H1 (cell line): Measurements from ENCODE around the gene CCDC82. TPM values are rescaled to one million over a fixed set of nuclear protein-coding genes. Genes with fewer than 3 reads are reported as not detected.

Source experiments
- CTCF ChIA-PET: fragments of 300-600 bp; sonication (Branson Sonifier 250); formaldehyde crosslinking; loops from one replicate; lab custom pipeline; 2021; ENCODE audit not compliant: partially characterized antibody; lab: Charles Lee
- POLR2A ChIA-PET: fragments of 300-600 bp; sonication (Branson Sonifier 250); formaldehyde crosslinking; loops from one replicate; lab custom pipeline; 2021; ENCODE audit warnings: inconsistent platforms; ENCODE audit not compliant: partially characterized antibody; lab: Charles Lee
- DNase-seq, 2 experiments: peaks; one replicate each; pipeline versions ENCODE4 v3.0.0 to v3.0.0-alpha.2; 2010 to 2022; ENCODE audit warnings: low spot score in 2 of 2, low read depth in 1 of 2, mixed read lengths in 1 of 2
- FAIRE-seq: peaks from 2 replicates; lab custom pipeline; 2011; peaks lifted over from hg19 to GRCh38; lab: Jason Lieb, UNC
- H2AFZ ChIP-seq: 2 replicates; pipeline ENCODE4 v1.8.1; 2012; ENCODE audit warnings: low read length, inconsistent platforms
- H2AK5ac ChIP-seq: 2 replicates; pipeline ENCODE4 v1.6.1; 2013; ENCODE audit warnings: low read depth, low read length
- H2BK120ac ChIP-seq: replicated peaks from 2 replicates; pipeline ENCODE3; 2013; ENCODE audit warnings: low read depth, low read length, inconsistent platforms
- H2BK12ac ChIP-seq: 2 replicates; pipeline ENCODE4 v1.6.1; 2013; ENCODE audit warnings: low read depth, low read length
- H2BK15ac ChIP-seq: 2 replicates; pipeline ENCODE4 v1.6.1; 2013; ENCODE audit warnings: low read length
- H2BK20ac ChIP-seq: 2 replicates; pipeline ENCODE4 v1.6.1; 2013; ENCODE audit warnings: low read length
- H2BK5ac ChIP-seq: 2 replicates; pipeline ENCODE4 v1.6.1; 2013; ENCODE audit warnings: low read depth, low read length
- H3K14ac ChIP-seq: 2 replicates; pipeline ENCODE4 v1.6.1; 2013; ENCODE audit warnings: inconsistent platforms; ENCODE audit not compliant: insufficient read length
- H3K18ac ChIP-seq: 2 replicates; pipeline ENCODE4 v1.6.1; 2013; ENCODE audit warnings: low read length; ENCODE audit errors: extremely low read depth
- H3K23ac ChIP-seq: 2 replicates; pipeline ENCODE4 v1.6.1; 2013; ENCODE audit warnings: inconsistent platforms; ENCODE audit not compliant: insufficient read length
- H3K23me2 ChIP-seq: 2 replicates; pipeline ENCODE4 v1.6.1; 2013; ENCODE audit warnings: low read depth, low read length
- H3K27ac ChIP-seq: 2 replicates; pipeline ENCODE4 v1.6.1; 2011; ENCODE audit warnings: low read depth, low read length, inconsistent platforms
- H3K27me3 ChIP-seq, 4 experiments: replicated peaks in 1 of 4; 1 replicate in 1 of 4; 2 replicates in 3 of 4; pipeline versions ENCODE4 v1.6.1 to v1.8.1; 2011 to 2013; ENCODE audit warnings: low read length in 3 of 4, mild to moderate bottlenecking in 3 of 4, inconsistent platforms in 2 of 4, mixed read lengths in 2 of 4, moderate library complexity in 1 of 4; ENCODE audit not compliant: control insufficient read depth in 3 of 4, insufficient read depth in 3 of 4; ENCODE audit errors: extremely low read depth in 1 of 4
- H3K36me3 ChIP-seq, 4 experiments: 2 replicates each; pipeline versions ENCODE4 v1.6.1 to v1.8.1; 2011 to 2013; ENCODE audit warnings: mild to moderate bottlenecking in 4 of 4, low read length in 3 of 4, moderate library complexity in 2 of 4, control low read depth in 1 of 4, inconsistent platforms in 1 of 4; ENCODE audit not compliant: insufficient read depth in 4 of 4, control insufficient read depth in 2 of 4
- H3K4ac ChIP-seq: replicated peaks from 2 replicates; pipeline ENCODE3; 2013; ENCODE audit warnings: low read length, low read depth, mixed read lengths, inconsistent platforms; ENCODE audit not compliant: insufficient read length
- H3K4me1 ChIP-seq, 4 experiments: replicated peaks in 1 of 4; 1 replicate in 1 of 4; 2 replicates in 3 of 4; pipeline versions ENCODE4 v1.6.1 to v1.8.1; 2011 to 2013; ENCODE audit warnings: low read length in 3 of 4, inconsistent platforms in 2 of 4, mixed read lengths in 1 of 4; ENCODE audit not compliant: insufficient read depth in 4 of 4, control insufficient read depth in 3 of 4
- H3K4me2 ChIP-seq, 2 experiments: 2 replicates each; pipeline versions ENCODE4 v1.6.1 to v1.8.1; 2011 to 2013; ENCODE audit warnings: low read depth in 2 of 2, low read length in 2 of 2, control low read depth in 1 of 2, inconsistent platforms in 1 of 2, mild to moderate bottlenecking in 1 of 2; ENCODE audit not compliant: insufficient read depth in 1 of 2
- H3K4me3 ChIP-seq, 4 experiments: fragments of 200-600, 300-600 bp in 1 of 4; sonication (generic), shearing (Covaris generic), sonication (Bioruptor Twin) in 1 of 4; 2 replicates each; pipeline versions ENCODE4 v1.5.1 to v1.8.1; 2011 to 2016; ENCODE audit warnings: low read length in 4 of 4, low read depth in 3 of 4, control low read depth in 2 of 4, inconsistent platforms in 2 of 4, mild to moderate bottlenecking in 2 of 4, mixed read lengths in 1 of 4, moderate library complexity in 1 of 4; ENCODE audit not compliant: insufficient read depth in 2 of 4; ENCODE audit errors: extremely low read depth in 1 of 4
- H3K56ac ChIP-seq: replicated peaks from 2 replicates; pipeline ENCODE3; 2013; ENCODE audit warnings: low read depth, mild to moderate bottlenecking, mixed read lengths, low read length, inconsistent platforms; ENCODE audit not compliant: insufficient read length
- H3K79me1 ChIP-seq: 2 replicates; pipeline ENCODE4 v1.6.1; 2013; ENCODE audit warnings: low read depth, low read length, control low read depth
- H3K79me2 ChIP-seq, 2 experiments: 2 replicates each; pipeline versions ENCODE4 v1.6.1 to v1.8.1; 2012 to 2013; ENCODE audit warnings: low read length in 2 of 2, mild to moderate bottlenecking in 2 of 2, inconsistent platforms in 1 of 2; ENCODE audit not compliant: insufficient read depth in 2 of 2, control insufficient read depth in 1 of 2
- H3K9ac ChIP-seq, 4 experiments: replicated peaks in 1 of 4; 1 replicate in 1 of 4; 2 replicates in 3 of 4; pipeline versions ENCODE4 v1.6.1 to v1.8.1; 2011 to 2013; ENCODE audit warnings: low read depth in 3 of 4, low read length in 3 of 4, control low read depth in 2 of 4, mild to moderate bottlenecking in 2 of 4, moderate library complexity in 2 of 4, inconsistent platforms in 1 of 4; ENCODE audit errors: extremely low read depth in 1 of 4
- H3K9me3 ChIP-seq, 2 experiments: 2 replicates each; pipeline versions ENCODE4 v1.6.1 to v1.8.1; 2012 to 2013; ENCODE audit warnings: mild to moderate bottlenecking in 2 of 2, moderate library complexity in 2 of 2, control low read depth in 1 of 2, inconsistent platforms in 1 of 2, low read depth in 1 of 2, low read length in 1 of 2, mixed read lengths in 1 of 2; ENCODE audit not compliant: insufficient read depth in 2 of 2
- H4K20me1 ChIP-seq, 2 experiments: replicated peaks in 1 of 2; 2 replicates each; pipeline versions ENCODE3 to v1.8.1; 2011 to 2013; ENCODE audit warnings: inconsistent platforms in 2 of 2, low read length in 2 of 2, mild to moderate bottlenecking in 1 of 2; ENCODE audit not compliant: insufficient read depth in 2 of 2, control insufficient read depth in 1 of 2
- H4K5ac ChIP-seq: 2 replicates; pipeline ENCODE4 v1.6.1; 2013; ENCODE audit warnings: low read length, low read depth, mixed read lengths, inconsistent platforms; ENCODE audit not compliant: insufficient read length
- H4K8ac ChIP-seq: 2 replicates; pipeline ENCODE4 v1.8.0; 2013; ENCODE audit warnings: mild to moderate bottlenecking, moderate library complexity, low read length, inconsistent platforms; ENCODE audit not compliant: insufficient read depth; ENCODE audit errors: extremely low read depth
- H4K91ac ChIP-seq: replicated peaks from 2 replicates; pipeline ENCODE3; 2013; ENCODE audit warnings: low read length, mixed read lengths, inconsistent platforms; ENCODE audit not compliant: insufficient read length
- CEBPB ChIP-seq: IDR thresholded peaks from 2 replicates; pipeline ENCODE4 v1.6.1; 2012; ENCODE audit warnings: low read depth, low read length
- CHD2 ChIP-seq: IDR thresholded peaks from 2 replicates; pipeline ENCODE4 v1.6.1; 2012; ENCODE audit warnings: low read length, improper control_type of control experiment
- E2F6 ChIP-seq: IDR thresholded peaks from 2 replicates; pipeline ENCODE4 v1.6.1; 2012; ENCODE audit warnings: inconsistent platforms
- EZH2 ChIP-seq: fragments of 200-600 bp; sonication (generic); IDR thresholded peaks from 2 replicates; pipeline ENCODE4 v1.7.1; 2012; ENCODE audit warnings: low read depth, mild to moderate bottlenecking, moderate library complexity, low read length, inconsistent platforms; ENCODE audit not compliant: severe bottlenecking
- FOSL1 ChIP-seq: IDR thresholded peaks from 2 replicates; pipeline ENCODE4 v1.6.1; 2011; ENCODE audit warnings: mild to moderate bottlenecking, low read depth, low read length, moderate library complexity; ENCODE audit not compliant: insufficient read depth
- JUN ChIP-seq: IDR thresholded peaks from 2 replicates; pipeline ENCODE4 v1.6.1; 2011; ENCODE audit warnings: low read depth, mild to moderate bottlenecking, improper control_type of control experiment, low read length
- KDM1A ChIP-seq: fragments of 200-600, 300-600 bp; sonication (generic); IDR thresholded peaks from 2 replicates; pipeline ENCODE4 v1.7.1; 2016; ENCODE audit warnings: mild to moderate bottlenecking, low read length, borderline replicate concordance
- KDM5A ChIP-seq: fragments of 200-600 bp; IDR thresholded peaks from 2 replicates; pipeline ENCODE4 v1.7.1; 2012; ENCODE audit warnings: mild to moderate bottlenecking, low read length, inconsistent platforms, mixed read lengths
- NRF1 ChIP-seq: IDR thresholded peaks from 2 replicates; pipeline ENCODE4 v1.6.1; 2011; ENCODE audit warnings: mild to moderate bottlenecking, low read depth, low read length, improper control_type of control experiment
- SIN3A ChIP-seq, 2 experiments: IDR thresholded peaks in 1 of 2; conservative IDR thresholded peaks in 1 of 2; 2 replicates each; pipeline ENCODE4 v1.6.1; 2011 to 2012; ENCODE audit warnings: low read length in 2 of 2, improper control_type of control experiment in 1 of 2, low read depth in 1 of 2, mild to moderate bottlenecking in 1 of 2
- SP1 ChIP-seq: IDR thresholded peaks from 2 replicates; pipeline ENCODE4 v1.6.1; 2011; ENCODE audit warnings: low read depth, low read length
- TAF7 ChIP-seq: optimal IDR thresholded peaks from 2 replicates; pipeline ENCODE3; 2011; ENCODE audit warnings: low read depth, mild to moderate bottlenecking, inconsistent platforms, low read length, moderate library complexity, borderline replicate concordance
- TBP ChIP-seq: IDR thresholded peaks from 2 replicates; pipeline ENCODE4 v1.6.1; 2011; ENCODE audit warnings: low read depth, low read length, improper control_type of control experiment
- YY1 ChIP-seq: IDR thresholded peaks from 2 replicates; pipeline ENCODE4 v1.6.1; 2011; ENCODE audit warnings: low read depth, mild to moderate bottlenecking, low read length
- ZNF274 ChIP-seq: IDR thresholded peaks from 2 replicates; pipeline ENCODE4 v1.7.0; 2012; ENCODE audit warnings: low read length, borderline replicate concordance; ENCODE audit errors: extremely low read depth
- WGBS, 2 experiments: shearing (Covaris generic) in 1 of 2; methylation state at CpG; one replicate each; pipeline versions ENCODE4 v1.1.6 to v1.1.7; 2013 to 2015; ENCODE audit warnings: low lambda C conversion rate in 2 of 2, mixed read lengths in 2 of 2, inconsistent platforms in 1 of 2, low coverage in 1 of 2, missing lambda C conversion rate in 1 of 2; ENCODE audit not compliant: insufficient replicate concordance in 2 of 2, insufficient coverage in 1 of 2, insufficient read length in 1 of 2; ENCODE audit errors: extremely low coverage in 1 of 2, missing lambda C conversion rate in 1 of 2; 5-methylcytosine and 5-hydroxymethylcytosine counted together
- polyA plus RNA-seq, 7 experiments: library from polyadenylated mRNA; depleted of rRNA in 3 of 7; stranded (reverse) in 5 of 7; unstranded in 2 of 7; fragments of >200 nt in 5 of 7; fragments of 200-250 nt in 2 of 7; gene quantifications; 1 replicate in 5 of 7; 2 replicates in 1 of 7; 4 replicates in 1 of 7; pipeline versions ENCODE4 v1.2.1 to v1.2.3, GENCODE V29; 2011 to 2013; ENCODE audit warnings: missing spikeins in 2 of 7, mixed read lengths in 2 of 7
- total RNA-seq: library from RNA; stranded (reverse); fragmentation: NEBNext Ultra II Directional; extraction: Animal tissue kit (Norgen Biotek cat#: 25700); gene quantifications from 2 replicates; pipeline ENCODE4 v1.2.1, GENCODE V29; 2021

The CCDC82 gene
- total and polyA plus RNA-seq, 2 of the 8 experiments (the other 6 are each of a cell fraction or from before 2014, with no cell fraction given) = 6.0 to 15.2 TPM

GRCh38 chr11:96361778-96362177, 27.9 kb downstream of the CCDC82 start:
- Histone ChIP-seq H2BK15ac (no peak overlapping the region), H4K20me1 (no peaks in the 10 kb centered on the region), H2BK120ac (no peak overlapping the region), H3K56ac (no peak overlapping the region), H3K79me1 (no peaks in the 10 kb centered on the region), H3K27me3 (no peaks in the 10 kb centered on the region), H3K4me1 (no peaks in the 10 kb centered on the region), H3K9me3 (no peaks in the 10 kb centered on the region), H3K23me2 (no peaks in the 10 kb centered on the region), H3K4me3 (no peak overlapping the region), H4K8ac (no peak overlapping the region), H4K91ac (no peak overlapping the region), H3K4me2 (no peak overlapping the region), H2AFZ (no peak overlapping the region), H3K27ac (no peak overlapping the region), H2AK5ac (no peak overlapping the region), H3K14ac (no peak overlapping the region), H3K9ac (no peak overlapping the region), H3K18ac (no peak overlapping the region), H2BK12ac (no peak overlapping the region), H3K4ac (no peak overlapping the region), H2BK20ac (no peak overlapping the region), H3K79me2 (no peaks in the 10 kb centered on the region), H3K23ac (no peak overlapping the region), H3K36me3 (peaks cover 0 to 10% (median 0%) of the 10 kb centered on the region in 4 experiments; a peak in 5 of 8 replicates), H4K5ac (no peak overlapping the region), H2BK5ac (no peak overlapping the region)
- POLR2A ChIA-PET = no interaction called here
- CTCF ChIA-PET = interaction anchor here (2.4 kb wide), 1 partner anchor 19 kb away, joined by 9 read pairs; the partner anchor contains the start of gene MAML2
- DNase-seq (no peak), FAIRE-seq (no peak)
- 89% methylated on average over 2 of the region's 2 CpGs; no CpG with 5 or more reads in 1 of the 2 experiments for WGBS, 2 experiments
- TF ChIP-seq NRF1 = no peak
- TF ChIP-seq ZNF274 = no peak
- TF ChIP-seq YY1 = no peak
- no peak for TF ChIP-seq SIN3A (conservative IDR thresholded peaks at IDR 0.05 in 1 of 2, IDR thresholded peaks at IDR 0.05 in 1 of 2; ENCODE audit: low read depth in 1 of 2, low read length in 2 of 2)
- no peak for TF ChIP-seq CEBPB
- no peak for TF ChIP-seq CHD2
- TF ChIP-seq E2F6 = no peak
- no peak for TF ChIP-seq EZH2
- TF ChIP-seq JUN = no peak
- TF ChIP-seq KDM1A = no peak
- TF ChIP-seq TBP = no peak
- no peak for TF ChIP-seq KDM5A
- no peak for TF ChIP-seq SP1
- no peak for TF ChIP-seq FOSL1
- no peak for TF ChIP-seq TAF7
